Peyer's patch (tissue), 4 donors: ENCODE results near the gene POFUT2.

Source experiments
- CTCF ChIP-seq, 6 experiments: fragments of 450-650 bp in 4 of 6; fragments of 200-600 bp in 2 of 6; sonication (generic) in 1 of 6; IDR thresholded peaks; one replicate each; pipeline ENCODE4 v1.5.1; 2017 to 2019; ENCODE audit warnings: antibody characterized with exemption in 6 of 6, mild to moderate bottlenecking in 3 of 6, moderate library complexity in 1 of 6
- POLR2A ChIP-seq, 2 donors: fragments of 450-650 bp; IDR thresholded peaks; one replicate each; pipeline ENCODE4 v1.5.1; 2017; ENCODE audit warnings: antibody characterized with exemption in 2 of 2, mild to moderate bottlenecking in 2 of 2, moderate library complexity in 2 of 2

- TF ChIP-seq CTCF (IDR thresholded peaks at IDR 0.05), result no peak
- TF ChIP-seq POLR2A (IDR thresholded peaks at IDR 0.05), result no peak
Measured at GRCh38 chr21:45220714-45221490, 66.8 kb downstream of the POFUT2 start.
